Limb (tissue), 2 donors: Measurements from ENCODE around the gene GOLGA6L24.
"Not testable (repeated sequence)": the region's sequence is repeated elsewhere in the genome, so short reads cannot be mapped to it uniquely, and the experiment has no call there.

Experiments used
- DNase-seq, 2 donors: peaks; one replicate each; pipeline ENCODE4 v3.0.0-alpha.2; 2016; ENCODE audit errors: extremely low spot score in 2 of 2

The GOLGA6L24 gene

GRCh38 chr15:28357984-28358383, at the start of gene GOLGA6L24:
TSS of gene GOLGA6L24 (minus strand) at chr15:28358084. CDS start at chr15:28358023, 61 bp downstream.
- not testable (repeated sequence) for DNase-seq

- not testable (repeated sequence) for DNase-seq
Observed at GRCh38 chr15:28402774-28403435, 45.0 kb upstream of the GOLGA6L24 start.

GRCh38 chr15:28396022-28396421, 38.1 kb upstream of the GOLGA6L24 start:
- DNase-seq, result not testable (repeated sequence)

- not testable (repeated sequence) for DNase-seq
Observed at GRCh38 chr15:28380053-28380452, 22.2 kb upstream of the GOLGA6L24 start.

GRCh38 chr15:28378364-28378763, 20.5 kb upstream of the GOLGA6L24 start, which contains the start of gene GOLGA8F:
TSS of gene GOLGA8F (plus strand) at chr15:28378664. CDS start at chr15:28378762, 98 bp downstream.
- not testable (repeated sequence) for DNase-seq

GRCh38 chr15:28365502-28365901, 7.6 kb upstream of the GOLGA6L24 start:
- not testable (repeated sequence) for DNase-seq

- DNase-seq, result not testable (repeated sequence)
Observed at GRCh38 chr15:28322129-28322588, 35.7 kb downstream of the GOLGA6L24 start, which contains the start of gene HERC2. TSS of gene HERC2 (minus strand) at chr15:28322179. CDS start at chr15:28321433, 746 bp downstream.

- DNase-seq, result not testable (repeated sequence)
Observed at GRCh38 chr15:28321358-28322078, 36.4 kb downstream of the GOLGA6L24 start.

GRCh38 chr15:28319725-28320124, 38.2 kb downstream of the GOLGA6L24 start:
- DNase-seq, result not testable (repeated sequence)

GRCh38 chr15:28318828-28319227, 39.1 kb downstream of the GOLGA6L24 start:
- not testable (repeated sequence) for DNase-seq

GRCh38 chr15:28318122-28318521, 39.8 kb downstream of the GOLGA6L24 start:
- DNase-seq, result not testable (repeated sequence)

- not testable (repeated sequence) for DNase-seq
Observed at GRCh38 chr15:28316958-28317357, 40.9 kb downstream of the GOLGA6L24 start.

GRCh38 chr15:28310454-28310853, 47.4 kb downstream of the GOLGA6L24 start:
- DNase-seq, result not testable (repeated sequence)

GRCh38 chr15:28308718-28309117, 49.2 kb downstream of the GOLGA6L24 start:
- DNase-seq, result not testable (repeated sequence)
